ENCODE measurements around the gene PSG4. TPM values are rescaled to one million over a fixed set of nuclear protein-coding genes. Genes with fewer than 3 reads are reported as not detected.
"Not testable (repeated sequence)": the region's sequence is repeated elsewhere in the genome, so short reads cannot be mapped to it uniquely, and the experiment has no call there.

PSG4 gene
- total and polyA plus RNA-seq, 3 experiments from 2014 or later: not detected

DNA sequence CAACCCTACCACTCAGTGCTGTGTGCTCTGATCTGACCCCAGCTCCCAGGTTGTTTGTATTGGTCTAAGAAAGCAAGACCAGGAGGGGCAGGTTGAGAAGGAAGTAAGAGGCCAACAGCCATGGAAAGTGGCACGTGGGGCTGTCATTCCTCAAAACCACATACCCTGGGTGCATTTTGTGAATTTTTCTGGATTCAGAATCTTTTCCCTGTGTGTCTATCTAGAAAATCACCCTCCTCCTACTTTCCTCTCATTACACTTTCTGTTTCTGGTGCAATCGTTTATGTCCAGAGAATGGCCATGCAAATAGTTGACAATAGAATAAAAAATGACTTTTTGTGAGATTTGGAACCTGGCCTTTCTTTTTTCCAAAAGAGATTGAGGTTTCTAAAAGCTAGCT, 43.2 kb downstream of the PSG4 start:
- H3K9me3 ChIP-seq (ENCODE audit: low read length); H3K4me1 ChIP-seq (ENCODE audit: insufficient read depth, low read length); H3K36me3 Mint-ChIP-seq; H3K4me3 ChIP-seq (ENCODE audit: low read length); H3K4me1 Mint-ChIP-seq; H3K27me3 ChIP-seq (ENCODE audit: insufficient read depth, low read length, poor library complexity, severe bottlenecking); H3K9me3 Mint-ChIP-seq; POLR2A ChIA-PET; H3K27ac ChIP-seq (ENCODE audit: low read depth, low read length); H3K27ac Mint-ChIP-seq; CTCF ChIA-PET; H3K4me3 Mint-ChIP-seq; H3K27me3 Mint-ChIP-seq; DNase-seq; H3K36me3 ChIP-seq (ENCODE audit: insufficient read depth, low read length): not testable (repeated sequence)

DNA sequence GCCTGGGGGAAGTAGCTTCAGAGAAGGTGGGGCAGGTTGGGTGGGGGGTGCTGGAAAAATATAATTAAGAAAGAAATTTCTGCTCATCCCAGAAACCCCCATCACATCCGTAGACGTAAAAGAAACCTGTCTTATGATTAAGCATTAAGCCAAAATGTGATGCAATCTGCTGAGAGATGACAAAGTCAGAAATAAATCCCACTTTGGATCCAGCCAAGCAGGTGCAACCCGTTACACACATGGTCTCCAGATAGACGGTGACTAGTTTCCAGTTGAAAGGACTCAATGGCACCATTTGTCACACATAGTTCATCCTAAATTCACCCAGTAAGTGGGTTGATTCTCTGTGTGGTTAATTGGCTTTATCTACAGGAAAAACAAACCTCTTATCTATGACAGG, 53.2 kb downstream of the PSG4 start:
- Mint-ChIP-seq H3K27me3 (peaks cover 6 to 7% of the 10 kb centered on the region in 2 donors), H3K4me3 (no peak overlapping the region), H3K9me3 (peaks cover 7 to 10% (median 8%) of the 10 kb centered on the region in 5 donors), H3K4me1 (no peaks in the 10 kb centered on the region), H3K36me3 (no peaks in the 10 kb centered on the region), H3K27ac (no peak overlapping the region)
- H3K4me3 ChIP-seq (ENCODE audit: low read length): no peak overlapping the region
- H3K27ac ChIP-seq (ENCODE audit: low read depth, low read length): no peak overlapping the region
- POLR2A ChIA-PET: no interaction called here
- H3K27me3 ChIP-seq (ENCODE audit: insufficient read depth, low read length, poor library complexity, severe bottlenecking): no peaks in the 10 kb centered on the region
- H3K4me1 ChIP-seq (ENCODE audit: insufficient read depth, low read length): no peaks in the 10 kb centered on the region
- CTCF ChIA-PET: no interaction called here
- DNase-seq: no peak
- no peaks in the 10 kb centered on the region for H3K9me3 ChIP-seq (ENCODE audit: low read length)
- H3K36me3 ChIP-seq (ENCODE audit: insufficient read depth, low read length): no peaks in the 10 kb centered on the region

DNA sequence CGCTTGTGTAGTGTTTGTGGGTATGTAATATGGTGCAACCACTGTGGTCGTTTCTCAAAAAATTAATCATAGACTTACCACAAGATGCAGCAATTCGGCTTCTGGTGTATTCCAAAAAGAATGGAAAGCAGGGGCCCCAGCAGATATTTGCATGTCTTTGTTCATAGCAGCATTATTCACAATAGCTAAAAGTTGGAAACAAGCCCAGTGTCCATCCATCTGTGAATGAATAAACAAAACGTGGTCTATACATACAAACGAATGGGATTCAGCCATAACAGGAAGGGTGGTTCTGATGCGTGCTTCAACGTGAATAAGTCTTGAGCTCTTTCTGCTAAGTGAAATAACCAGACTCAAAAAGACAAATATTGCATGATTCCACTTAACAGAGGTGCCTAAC, 55.6 kb downstream of the PSG4 start:
- H3K27me3 Mint-ChIP-seq: peaks cover 10 to 24% of the 10 kb centered on the region in 2 donors
- DNase-seq; H3K9me3 ChIP-seq (ENCODE audit: low read length); POLR2A ChIA-PET; H3K27ac ChIP-seq (ENCODE audit: low read depth, low read length); H3K36me3 Mint-ChIP-seq; H3K27me3 ChIP-seq (ENCODE audit: insufficient read depth, low read length, poor library complexity, severe bottlenecking); H3K4me3 ChIP-seq (ENCODE audit: low read length); H3K4me1 ChIP-seq (ENCODE audit: insufficient read depth, low read length); H3K27ac Mint-ChIP-seq; H3K9me3 Mint-ChIP-seq; H3K36me3 ChIP-seq (ENCODE audit: insufficient read depth, low read length); H3K4me3 Mint-ChIP-seq; H3K4me1 Mint-ChIP-seq; CTCF ChIA-PET: not testable (repeated sequence)

DNA sequence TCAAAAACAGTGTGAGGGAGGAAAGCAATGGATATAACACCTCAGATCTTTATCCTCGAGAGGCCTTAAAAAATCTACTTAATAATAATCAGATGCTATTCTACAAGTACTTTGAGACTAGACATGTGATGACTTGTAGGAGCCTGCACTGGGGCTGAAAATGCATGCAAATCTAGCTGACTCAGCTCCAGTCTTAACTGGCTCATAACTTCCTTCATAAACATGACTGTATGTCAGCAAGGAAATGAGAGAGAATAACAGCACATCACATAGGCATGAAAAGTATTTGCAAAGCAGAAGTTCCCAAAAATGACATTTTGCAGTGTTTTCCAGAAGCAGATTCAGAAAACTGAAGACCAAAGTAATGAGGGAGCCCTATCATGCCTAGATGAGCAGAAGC, 57.2 kb downstream of the PSG4 start:
- no peaks in the 10 kb centered on the region for H3K27me3 ChIP-seq (ENCODE audit: insufficient read depth, low read length, poor library complexity, severe bottlenecking)
- Mint-ChIP-seq H3K4me3 (no peak overlapping the region), H3K9me3 (peaks cover 0 to 6% (median 0%) of the 10 kb centered on the region in 5 donors), H3K27me3 (peaks cover 7 to 24% of the 10 kb centered on the region in 2 donors), H3K36me3 (no peaks in the 10 kb centered on the region), H3K4me1 (no peaks in the 10 kb centered on the region), H3K27ac (no peak overlapping the region)
- H3K4me3 ChIP-seq (ENCODE audit: low read length): no peak overlapping the region
- DNase-seq: no peak
- no peaks in the 10 kb centered on the region for H3K4me1 ChIP-seq (ENCODE audit: insufficient read depth, low read length)
- H3K9me3 ChIP-seq (ENCODE audit: low read length): no peaks in the 10 kb centered on the region
- H3K27ac ChIP-seq (ENCODE audit: low read depth, low read length): no peak overlapping the region
- CTCF ChIA-PET: no interaction called here
- POLR2A ChIA-PET: no interaction called here
- H3K36me3 ChIP-seq (ENCODE audit: insufficient read depth, low read length): no peaks in the 10 kb centered on the region

Other genes with a start within 250 kb of the PSG4 start
- gene PSG11, start 179.2 kb downstream of the PSG4 start, total RNA-seq: not detected
- gene PSG11, start 179.2 kb downstream of the PSG4 start, polyA plus RNA-seq: not detected
- gene PSG2, start 122.9 kb downstream of the PSG4 start, total RNA-seq: not detected
- gene PSG2, start 122.9 kb downstream of the PSG4 start, polyA plus RNA-seq: not detected
- not detected for gene PSG5, start 19.1 kb downstream of the PSG4 start, total RNA-seq
- gene PSG5, start 19.1 kb downstream of the PSG4 start, polyA plus RNA-seq: not detected
- gene PSG9, start 63.9 kb upstream of the PSG4 start, total RNA-seq: not detected
- gene PSG9, start 63.9 kb upstream of the PSG4 start, polyA plus RNA-seq: not detected
- not detected for gene CD177, start 148.0 kb upstream of the PSG4 start, total RNA-seq
- not detected for gene CD177, start 148.0 kb upstream of the PSG4 start, polyA plus RNA-seq
- not detected for gene TEX101, start 209.3 kb upstream of the PSG4 start, total RNA-seq
- not detected for gene TEX101, start 209.3 kb upstream of the PSG4 start, polyA plus RNA-seq

All from CD8-positive, alpha-beta memory T cell (primary cell).